Renal cortical epithelial cell (primary cell): Measurements from ENCODE around the gene CAP1. TPM values are rescaled to one million over a fixed set of nuclear protein-coding genes. Genes with fewer than 3 reads are reported as not detected.
"Not testable (repeated sequence)": the region's sequence is repeated elsewhere in the genome, so short reads cannot be mapped to it uniquely, and the experiment has no call there.

Source experiments
- DNase-seq: peaks from one replicate; pipeline ENCODE4 v3.0.0-alpha.2; 2011; ENCODE audit warnings: low read depth
- total RNA-seq: library from RNA; depleted of rRNA; stranded (reverse); fragments of >200 nt; gene quantifications from 2 replicates; pipeline ENCODE4 v1.2.3, GENCODE V29; 2014

CAP1 gene
- total RNA-seq, 1 donor from 2014 or later: 503 TPM

- DNase-seq: peak; percentile 80
Measured at GRCh38 chr1:40030528-40031135, 9.9 kb upstream of the CAP1 start.

- peak; percentile 71 for DNase-seq
Measured at GRCh38 chr1:40032240-40032891, 8.2 kb upstream of the CAP1 start.

GRCh38 chr1:40034869-40035268 is 5.7 kb upstream of the CAP1 start:
- DNase-seq: no peak

DNA sequence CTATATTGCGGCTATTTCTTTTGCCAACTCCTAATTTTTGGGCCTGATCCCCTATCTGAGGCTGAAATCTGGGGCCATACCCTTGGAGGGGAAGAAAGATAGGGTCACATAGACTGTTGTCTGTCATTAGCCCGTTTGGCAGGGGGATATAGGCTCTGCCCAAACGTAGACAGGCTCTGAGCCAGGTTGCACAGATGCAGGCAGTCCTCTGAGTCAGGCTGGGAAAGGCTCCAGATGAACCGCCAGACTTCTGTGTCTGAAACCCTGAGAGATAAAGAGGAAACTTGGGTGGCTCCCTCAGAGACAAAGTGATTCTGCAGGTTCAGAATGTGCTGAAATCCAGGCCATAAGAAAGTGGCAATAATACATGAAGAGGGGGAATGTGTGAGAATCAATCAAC is 4.0 kb upstream of the CAP1 start:
- no peak for DNase-seq

DNA sequence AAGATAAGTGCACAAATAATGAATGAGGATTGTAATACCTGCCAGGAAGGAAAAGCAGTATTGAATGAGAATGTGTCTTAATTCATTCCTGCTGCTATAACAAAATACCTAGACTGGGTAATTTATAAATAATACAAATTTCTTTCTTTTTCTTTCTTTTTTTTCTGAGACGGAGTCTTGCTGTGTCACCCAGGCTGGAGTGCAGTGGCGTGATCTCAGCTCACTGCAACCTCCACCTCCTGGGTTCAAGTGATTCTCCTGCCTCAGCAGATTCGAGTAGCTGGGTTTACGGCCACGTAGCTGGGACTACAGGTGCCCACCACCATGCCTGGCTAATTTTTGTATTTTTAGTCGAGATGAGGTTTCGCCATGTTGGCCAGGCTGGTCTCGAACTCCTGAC is 3.3 kb upstream of the CAP1 start:
- not testable (repeated sequence) for DNase-seq

- no peak for DNase-seq
Measured at GRCh38 chr1:40038697-40039096, 1.8 kb upstream of the CAP1 start.

GRCh38 chr1:40039245-40039756 is 1.2 kb upstream of the CAP1 start:
- peak; percentile 70 for DNase-seq

DNA sequence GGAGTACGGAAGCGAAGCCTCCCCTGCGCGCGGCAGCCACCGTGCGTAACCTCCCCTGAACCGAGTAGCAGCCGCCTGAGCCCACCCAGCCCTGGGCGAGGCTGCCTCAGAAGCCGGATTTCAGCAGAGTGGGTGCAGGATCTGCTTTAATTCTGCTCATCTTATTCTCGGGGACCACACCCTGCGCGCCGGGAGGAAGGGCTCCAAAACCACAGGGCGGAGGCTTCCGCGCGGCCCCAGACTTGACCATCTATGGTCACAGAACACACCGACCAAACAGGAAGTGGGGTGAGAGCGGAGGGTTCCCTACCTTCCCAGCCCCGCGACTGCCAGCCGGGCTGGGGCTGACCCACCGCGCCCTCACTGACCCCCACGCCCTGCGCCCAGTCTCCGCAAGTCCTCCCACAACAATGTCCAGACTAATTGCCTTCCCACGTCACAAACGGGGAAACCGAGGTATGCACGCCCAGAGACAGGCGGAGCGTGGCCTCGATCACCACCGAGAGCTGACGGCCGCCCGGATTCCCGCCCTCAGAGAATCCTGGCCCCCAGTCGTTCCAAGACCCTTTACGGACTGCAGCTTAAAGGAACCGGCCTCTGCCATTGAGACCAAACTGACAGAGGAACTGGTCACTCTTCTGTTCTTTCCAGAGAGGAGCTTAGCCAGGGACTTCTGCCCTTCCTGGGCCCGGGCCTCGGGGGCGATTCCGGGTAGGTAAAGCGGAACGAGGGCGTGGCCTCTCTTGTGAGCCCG is 595 bp upstream of the CAP1 start:
- DNase-seq: peak; percentile 80

GRCh38 chr1:40041466-40041838 is 923 bp downstream of the CAP1 start:
- no peak for DNase-seq

- DNase-seq: peak; percentile 47
Measured at GRCh38 chr1:40042341-40042740, 1.8 kb downstream of the CAP1 start.

DNA sequence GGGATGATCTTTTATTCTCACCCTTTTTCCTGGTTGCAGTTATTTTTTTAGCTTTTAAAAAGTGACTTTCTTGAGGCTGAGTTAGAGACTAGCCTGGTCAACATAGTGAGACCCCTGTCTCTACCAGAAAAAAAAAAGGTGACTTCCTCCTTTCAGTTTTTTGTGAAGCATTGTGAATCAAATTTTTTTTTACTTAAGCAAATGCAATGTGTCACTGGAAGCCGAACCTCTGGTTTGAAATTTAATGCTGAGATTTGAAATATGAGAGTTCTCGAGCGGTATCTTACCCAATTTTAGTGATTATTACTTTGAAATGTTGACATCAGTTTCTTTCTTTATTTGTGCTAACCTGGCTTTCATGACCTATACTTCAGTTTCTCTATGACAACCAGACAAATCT is 3.6 kb downstream of the CAP1 start:
- no peak for DNase-seq

DNA sequence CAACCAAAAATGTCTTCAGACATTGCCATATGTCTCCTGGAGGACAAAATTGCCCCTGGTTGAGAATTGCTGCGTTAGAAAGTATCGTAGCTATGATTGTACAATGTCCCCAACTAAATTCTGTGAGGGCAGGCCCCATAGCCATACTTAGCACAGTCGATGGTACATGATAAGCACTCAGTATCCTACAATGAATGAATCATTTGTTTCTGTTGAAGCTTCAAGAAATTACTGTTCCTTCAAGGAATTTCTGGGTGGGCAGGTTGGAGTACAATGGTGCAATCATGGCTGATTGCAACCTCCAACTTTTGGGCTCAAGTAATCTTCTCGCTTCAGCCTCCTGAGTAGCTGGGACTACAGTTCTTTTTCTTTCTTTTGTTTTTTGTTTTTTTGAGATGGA is 4.7 kb downstream of the CAP1 start:
- peak; percentile 31 for DNase-seq

DNA sequence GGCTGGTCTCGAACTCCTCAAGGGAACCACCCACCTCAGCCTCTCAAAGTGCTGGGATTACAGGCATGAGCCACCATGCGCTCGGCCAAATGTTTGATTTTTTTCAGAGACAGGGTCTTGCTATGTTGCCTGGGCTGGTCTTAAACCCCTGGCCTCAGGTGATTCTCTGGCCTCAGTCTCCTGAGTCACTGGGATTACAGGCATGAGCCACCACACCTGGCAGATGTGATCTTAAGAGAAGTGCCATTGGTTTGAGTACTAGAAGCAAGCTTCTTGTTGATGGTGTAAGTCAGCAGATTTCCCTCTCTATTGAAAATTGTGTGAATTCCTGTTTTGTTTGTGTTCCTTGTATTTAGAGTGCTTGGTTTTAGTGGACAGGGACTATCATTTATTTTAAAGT is 5.2 kb downstream of the CAP1 start:
- DNase-seq: no peak

GRCh38 chr1:40047276-40047675 is 6.7 kb downstream of the CAP1 start:
- DNase-seq: peak; percentile 13

DNA sequence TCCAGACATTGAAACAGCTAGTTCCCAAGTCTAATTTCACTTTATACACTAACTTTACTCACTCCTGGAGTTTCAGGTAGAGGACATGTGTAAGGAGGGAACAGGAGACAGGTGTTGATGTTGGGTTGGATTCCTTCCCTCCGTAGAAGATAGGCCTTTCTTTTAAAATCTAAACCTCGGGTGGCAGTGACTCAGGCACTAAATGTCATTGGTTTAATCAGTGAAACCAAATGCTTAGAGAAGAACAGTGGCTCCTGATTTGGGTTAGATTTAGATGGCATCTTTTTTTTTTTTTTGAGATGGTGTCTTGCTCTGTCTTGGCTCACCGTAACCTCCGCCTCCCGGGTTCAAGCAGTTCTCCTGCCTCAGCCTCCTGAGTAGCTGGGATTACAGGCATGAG is 7.2 kb downstream of the CAP1 start:
- DNase-seq: no peak

- peak; percentile 61 for DNase-seq
Measured at GRCh38 chr1:40049725-40050124, 9.2 kb downstream of the CAP1 start.

DNA sequence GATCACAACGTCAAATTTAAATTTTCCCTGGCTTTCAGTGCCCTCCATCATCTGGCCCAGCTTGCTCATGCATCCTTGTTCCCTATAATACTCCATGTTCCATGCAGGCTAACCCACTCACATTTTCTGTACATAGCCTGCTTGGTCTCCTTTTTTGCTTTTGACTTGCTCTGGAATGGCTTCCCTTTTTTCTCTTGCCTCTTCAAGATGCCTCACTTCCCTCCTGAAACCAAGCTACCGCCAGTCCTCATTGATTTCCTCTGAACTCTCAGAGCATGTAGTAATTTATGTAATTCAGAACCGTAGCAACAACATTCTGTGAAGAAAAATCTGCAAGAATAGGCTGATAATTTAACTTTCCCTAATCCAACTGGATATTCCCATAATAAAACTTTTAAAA is 10.3 kb downstream of the CAP1 start:
- no peak for DNase-seq

DNA sequence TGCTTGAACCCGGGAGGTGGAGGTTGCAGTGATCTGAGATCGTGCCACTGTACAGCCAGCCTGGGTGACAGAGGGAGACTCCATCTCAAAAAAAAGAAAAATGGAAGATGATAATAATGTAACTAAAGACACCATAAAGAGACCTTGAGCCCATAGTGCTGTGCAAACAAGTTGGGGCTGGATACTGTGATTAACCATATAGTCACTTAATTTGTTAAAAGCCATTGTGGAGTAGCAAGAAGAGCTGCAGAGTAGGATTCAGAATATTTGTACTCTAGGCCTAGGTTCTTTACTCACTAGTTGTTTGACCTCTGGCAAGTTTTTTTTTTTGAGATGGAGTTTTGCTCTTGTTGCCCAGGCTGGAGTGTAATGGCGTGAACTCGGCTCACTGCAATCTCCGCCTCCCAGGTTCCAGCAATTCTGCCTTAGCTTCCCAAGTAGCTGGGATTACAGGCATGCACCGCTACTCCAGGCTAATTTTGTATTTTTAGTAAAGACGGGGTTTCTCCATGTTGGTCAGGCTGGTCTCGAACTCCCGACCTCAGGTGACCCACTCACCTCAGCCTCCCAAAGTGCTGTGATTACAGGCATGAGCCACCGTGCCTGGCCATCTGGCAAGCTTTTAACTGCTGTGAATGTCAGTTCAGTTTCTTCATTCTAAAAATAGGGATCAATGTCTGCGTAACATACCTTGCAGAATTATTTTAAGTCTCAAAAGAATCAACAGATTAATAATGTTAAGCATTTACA is 12.8 kb downstream of the CAP1 start:
- DNase-seq: no peak

DNA sequence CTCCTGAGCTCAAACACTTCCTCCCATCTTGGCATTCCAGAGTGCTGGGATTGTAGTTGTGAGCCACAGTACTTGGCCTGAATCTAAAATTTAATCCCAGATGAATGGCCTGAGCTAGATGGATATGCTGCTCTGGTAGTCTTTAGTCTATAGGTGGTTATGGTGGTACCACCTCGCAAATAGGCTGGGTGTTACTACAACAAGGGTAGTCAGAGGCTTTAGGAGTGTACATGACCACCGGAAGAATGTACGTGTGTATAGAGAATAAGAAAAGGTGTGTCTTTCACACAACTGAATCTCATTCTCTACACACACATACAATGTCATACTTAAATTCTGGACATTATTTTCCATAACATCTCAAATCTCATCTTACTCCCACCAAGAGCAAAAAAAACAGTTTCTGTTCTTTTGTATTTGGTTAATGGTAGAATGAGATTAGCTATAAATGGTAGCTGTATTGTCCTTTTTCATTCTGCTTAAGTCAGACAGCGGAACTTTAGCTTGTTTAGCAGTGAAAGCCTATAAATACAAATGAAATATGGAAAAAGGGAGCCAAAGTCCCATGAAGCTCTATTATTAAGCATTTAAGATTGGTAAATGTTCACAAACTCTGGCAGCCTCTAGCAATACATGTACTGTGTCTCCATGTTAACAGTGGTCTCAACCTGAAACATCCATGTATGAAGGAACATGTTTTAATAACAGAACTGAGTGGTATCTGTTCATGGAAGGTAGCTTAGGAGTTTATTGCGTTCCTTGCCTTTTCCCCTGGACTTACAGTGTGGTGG is 16.2 kb downstream of the CAP1 start:
- no peak for DNase-seq

GRCh38 chr1:40057310-40058030 is 16.9 kb downstream of the CAP1 start:
- no peak for DNase-seq

- no peak for DNase-seq
Measured at GRCh38 chr1:40058097-40058452, 17.5 kb downstream of the CAP1 start.
